ENCODE data around the gene CDCA4. TPM values are rescaled to one million over a fixed set of nuclear protein-coding genes. Genes with fewer than 3 reads are reported as not detected.

Gene CDCA4
- total RNA-seq, 1 donor from 2014 or later, result 40.1 TPM

DNA sequence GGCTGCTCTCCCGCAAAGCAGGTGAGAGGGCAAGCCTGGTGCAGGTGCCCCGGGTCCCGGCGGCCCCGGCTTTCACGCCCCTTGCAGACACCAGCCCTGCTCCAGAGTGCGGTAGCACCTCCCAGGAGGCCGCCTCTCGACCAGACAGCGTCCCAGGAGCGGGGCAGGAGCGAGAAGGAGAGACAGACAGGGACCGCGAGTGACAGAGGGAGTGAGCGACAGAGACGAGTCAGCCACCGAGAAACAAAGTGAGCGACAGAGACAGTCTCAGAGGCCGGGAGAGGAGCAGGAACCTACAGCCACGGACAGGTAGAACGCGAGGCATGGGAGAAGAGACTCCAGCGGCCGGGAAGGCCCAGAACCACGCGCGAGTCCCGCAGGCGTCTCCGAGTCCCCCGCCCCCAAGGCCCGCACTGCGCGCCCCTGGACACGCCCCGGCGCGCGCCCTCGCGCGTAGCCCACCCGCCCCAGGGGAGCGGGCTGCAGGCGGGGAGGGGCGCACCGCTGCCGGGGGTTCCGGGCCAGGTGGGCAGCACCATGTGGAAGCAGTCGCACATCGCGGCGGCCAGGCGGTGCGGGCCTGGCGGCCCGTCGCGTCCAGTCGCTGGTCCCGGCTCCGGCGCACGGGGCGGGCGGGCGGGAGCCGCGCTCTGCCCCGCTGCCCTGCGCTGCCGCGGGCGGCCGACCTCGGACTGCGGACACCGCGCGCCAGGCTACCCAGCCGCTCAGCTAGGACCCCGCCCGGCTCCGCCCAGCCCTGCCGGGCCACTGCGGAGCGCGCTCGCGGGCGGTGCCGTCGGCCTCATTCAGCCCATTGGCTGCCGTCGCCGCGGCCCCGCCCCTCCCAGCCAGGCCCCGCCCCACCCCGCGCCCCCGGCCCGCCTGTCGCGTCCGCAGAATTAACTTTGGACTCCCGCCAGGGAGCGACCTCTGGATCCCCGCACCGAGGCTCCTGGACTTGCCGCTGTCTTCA is 42.9 kb downstream of the CDCA4 start, which contains the start of gene AHNAK2:
Gene AHNAK2 (minus strand): TSS at position 694 of the 973 bp plus-strand sequence. CDS start 137 bp downstream, at position 557.
- H3K27me3 Mint-ChIP-seq (ENCODE audit: unreplicated experiment), result peaks cover 16% of the 10 kb centered on the region

DNA sequence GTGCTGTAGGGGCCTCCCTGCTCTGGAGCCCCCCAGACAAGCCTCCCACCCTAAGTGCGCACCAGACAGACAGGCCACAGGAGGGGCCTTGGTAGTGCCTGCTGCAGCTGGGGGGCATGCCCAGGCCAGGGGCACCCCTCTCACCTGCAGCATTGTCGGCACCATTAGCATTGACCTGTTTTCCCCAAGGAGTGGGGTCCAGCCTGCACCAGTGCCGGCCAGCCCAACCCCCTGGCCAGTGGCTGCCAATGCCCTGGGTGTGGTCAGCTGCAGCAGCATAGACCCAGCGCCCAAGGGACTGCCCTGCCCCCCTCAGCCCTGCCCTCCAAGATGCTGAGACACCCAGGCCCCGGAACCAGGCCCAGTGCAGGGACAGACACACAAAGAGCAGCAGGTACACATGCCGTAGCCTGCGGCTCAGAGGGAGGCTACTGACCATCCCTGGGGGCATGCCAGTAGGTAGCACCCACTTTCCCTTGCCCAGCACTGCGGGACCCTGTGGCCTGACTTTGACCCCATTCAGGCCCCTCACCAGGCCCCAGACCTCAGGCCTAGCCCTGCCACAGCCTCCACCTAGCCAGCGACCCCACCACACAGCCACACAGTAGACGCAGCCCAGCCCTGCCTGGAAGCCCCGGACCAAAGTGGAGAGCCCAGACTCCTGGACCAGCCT is 43.7 kb downstream of the CDCA4 start:
- no peaks in the 10 kb centered on the region for H3K9me3 Mint-ChIP-seq (ENCODE audit: unreplicated experiment)
- no peak for DNase-seq (ENCODE audit: low spot score)
- H3K27ac Mint-ChIP-seq (ENCODE audit: unreplicated experiment), result no peak overlapping the region
- TF ChIP-seq, protein P1, sequence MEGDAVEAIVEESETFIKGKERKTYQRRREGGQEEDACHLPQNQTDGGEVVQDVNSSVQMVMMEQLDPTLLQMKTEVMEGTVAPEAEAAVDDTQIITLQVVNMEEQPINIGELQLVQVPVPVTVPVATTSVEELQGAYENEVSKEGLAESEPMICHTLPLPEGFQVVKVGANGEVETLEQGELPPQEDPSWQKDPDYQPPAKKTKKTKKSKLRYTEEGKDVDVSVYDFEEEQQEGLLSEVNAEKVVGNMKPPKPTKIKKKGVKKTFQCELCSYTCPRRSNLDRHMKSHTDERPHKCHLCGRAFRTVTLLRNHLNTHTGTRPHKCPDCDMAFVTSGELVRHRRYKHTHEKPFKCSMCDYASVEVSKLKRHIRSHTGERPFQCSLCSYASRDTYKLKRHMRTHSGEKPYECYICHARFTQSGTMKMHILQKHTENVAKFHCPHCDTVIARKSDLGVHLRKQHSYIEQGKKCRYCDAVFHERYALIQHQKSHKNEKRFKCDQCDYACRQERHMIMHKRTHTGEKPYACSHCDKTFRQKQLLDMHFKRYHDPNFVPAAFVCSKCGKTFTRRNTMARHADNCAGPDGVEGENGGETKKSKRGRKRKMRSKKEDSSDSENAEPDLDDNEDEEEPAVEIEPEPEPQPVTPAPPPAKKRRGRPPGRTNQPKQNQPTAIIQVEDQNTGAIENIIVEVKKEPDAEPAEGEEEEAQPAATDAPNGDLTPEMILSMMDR (IDR thresholded peaks at IDR 0.05; ENCODE audit: unreplicated experiment), result no peak
- peaks cover 16% of the 10 kb centered on the region for H3K27me3 Mint-ChIP-seq (ENCODE audit: unreplicated experiment)
- H3K4me1 Mint-ChIP-seq (ENCODE audit: unreplicated experiment), result peaks cover 12% of the 10 kb centered on the region
- peak overlapping the region; percentile 47 for H3K4me3 Mint-ChIP-seq (ENCODE audit: unreplicated experiment)
- H3K36me3 Mint-ChIP-seq (ENCODE audit: low read depth, unreplicated experiment), result peaks cover 5% of the 10 kb centered on the region

More for the DNA sequence above, 42.9 kb downstream of the CDCA4 start, which contains the start of gene AHNAK2:
- H3K9me3 Mint-ChIP-seq (ENCODE audit: unreplicated experiment), result no peaks in the 10 kb centered on the region
- peak; percentile 85 for DNase-seq (ENCODE audit: low spot score)
- H3K4me1 Mint-ChIP-seq (ENCODE audit: unreplicated experiment), result peaks cover 12% of the 10 kb centered on the region
- H3K4me3 Mint-ChIP-seq (ENCODE audit: unreplicated experiment), result peak within 1 kb of the TSS; percentile 90
- no peak within 1 kb of the TSS for H3K27ac Mint-ChIP-seq (ENCODE audit: unreplicated experiment)
- H3K36me3 Mint-ChIP-seq (ENCODE audit: low read depth, unreplicated experiment), result peaks cover 5% of the 10 kb centered on the region
- TF ChIP-seq, protein P1 (IDR thresholded peaks at IDR 0.05; ENCODE audit: unreplicated experiment), result no peak

DNA sequence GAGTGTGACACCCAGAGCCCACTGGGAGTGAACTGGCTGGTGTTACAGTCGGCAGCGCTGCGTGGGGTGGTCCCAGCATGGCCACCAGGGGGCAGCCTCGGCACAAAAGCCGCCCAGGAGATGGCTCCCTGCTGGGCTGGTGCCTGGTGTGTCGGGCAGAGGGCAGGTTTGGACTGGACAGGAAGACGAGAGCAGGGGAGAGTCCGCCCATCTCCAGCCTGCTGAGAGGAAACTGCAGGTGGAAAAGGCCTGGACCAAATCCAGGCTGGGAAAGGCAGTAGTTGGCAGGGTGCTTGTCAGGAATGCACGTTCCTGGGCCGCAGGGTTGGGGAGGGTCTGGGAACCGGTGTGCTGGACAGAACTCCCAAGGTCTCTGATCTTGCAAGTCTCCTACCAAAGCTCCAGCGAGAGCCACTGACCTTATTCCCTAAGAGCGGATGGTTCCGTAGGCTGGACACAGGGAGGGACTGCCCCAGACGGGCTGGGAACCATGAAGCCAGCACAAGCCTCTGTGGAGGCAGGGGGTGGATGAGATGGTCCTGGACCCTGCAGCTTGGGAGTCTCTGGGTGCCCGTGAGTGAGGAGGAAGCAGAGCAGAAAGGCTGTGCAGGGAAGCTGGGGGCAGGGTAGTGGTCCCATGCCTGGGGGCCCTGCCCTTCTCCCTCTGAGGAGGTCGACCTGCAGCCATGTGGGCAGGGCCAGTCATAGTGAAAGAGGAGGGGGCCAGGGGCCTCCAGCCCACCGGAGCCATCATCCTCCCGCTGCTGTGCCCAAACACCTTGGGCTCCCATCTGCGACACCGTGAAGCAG is 44.5 kb downstream of the CDCA4 start:
- no peak overlapping the region for H3K27ac Mint-ChIP-seq (ENCODE audit: unreplicated experiment)
- peaks cover 19% of the 10 kb centered on the region for H3K27me3 Mint-ChIP-seq (ENCODE audit: unreplicated experiment)
- H3K4me3 Mint-ChIP-seq (ENCODE audit: unreplicated experiment), result peak overlapping the region; percentile 76
- H3K9me3 Mint-ChIP-seq (ENCODE audit: unreplicated experiment), result no peaks in the 10 kb centered on the region
- peak; percentile 95 for DNase-seq (ENCODE audit: low spot score)
- H3K36me3 Mint-ChIP-seq (ENCODE audit: low read depth, unreplicated experiment), result peaks cover 5% of the 10 kb centered on the region
- TF ChIP-seq, protein P1 (IDR thresholded peaks at IDR 0.05; ENCODE audit: unreplicated experiment), result peak; percentile 96
- peaks cover 12% of the 10 kb centered on the region for H3K4me1 Mint-ChIP-seq (ENCODE audit: unreplicated experiment)

DNA sequence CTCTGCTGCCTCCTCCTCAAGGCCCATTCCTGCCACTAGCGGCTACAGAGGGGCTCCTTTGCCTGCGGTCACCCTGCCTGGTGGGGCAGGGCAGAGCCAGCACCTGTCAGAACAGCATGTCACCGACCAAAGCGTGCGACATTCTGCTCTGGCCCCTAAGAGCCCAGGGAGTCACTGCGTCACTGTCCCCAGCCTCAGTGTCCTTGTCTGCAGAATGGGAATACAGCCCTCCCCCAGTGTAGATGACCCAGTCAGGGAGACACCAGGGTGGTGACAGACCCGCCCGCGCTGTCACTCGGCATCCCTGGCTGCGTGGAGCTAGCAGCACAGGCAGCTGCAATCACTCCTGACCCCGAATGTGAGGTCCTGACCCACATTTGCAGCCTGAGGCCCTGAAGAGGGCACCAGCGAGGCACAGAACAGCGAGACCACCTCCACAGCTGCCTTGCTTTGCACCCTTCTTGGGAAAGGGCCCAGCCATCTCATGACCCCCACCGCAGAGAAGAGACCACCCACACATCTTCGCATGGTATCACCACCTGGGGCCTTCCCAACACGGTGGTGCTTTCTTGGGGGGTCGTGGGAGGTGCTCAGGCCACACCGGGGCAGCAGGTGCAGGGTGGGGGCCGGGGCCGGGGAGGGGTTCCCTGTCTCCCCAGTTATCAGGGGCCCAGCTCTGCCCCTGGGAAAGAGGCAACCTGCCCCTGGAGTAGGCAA is 45.2 kb downstream of the CDCA4 start:
- peaks cover 5% of the 10 kb centered on the region for H3K36me3 Mint-ChIP-seq (ENCODE audit: low read depth, unreplicated experiment)
- H3K4me3 Mint-ChIP-seq (ENCODE audit: unreplicated experiment), result no peak overlapping the region
- peaks cover 12% of the 10 kb centered on the region for H3K4me1 Mint-ChIP-seq (ENCODE audit: unreplicated experiment)
- peak; percentile 51 for DNase-seq (ENCODE audit: low spot score)
- H3K9me3 Mint-ChIP-seq (ENCODE audit: unreplicated experiment), result no peaks in the 10 kb centered on the region
- TF ChIP-seq, protein P1 (IDR thresholded peaks at IDR 0.05; ENCODE audit: unreplicated experiment), result no peak
- H3K27ac Mint-ChIP-seq (ENCODE audit: unreplicated experiment), result no peak overlapping the region
- peaks cover 22% of the 10 kb centered on the region for H3K27me3 Mint-ChIP-seq (ENCODE audit: unreplicated experiment)
